GM21423 (cell line): ENCODE measurements around the gene TAAR1.

ENCODE experiments used
- ATAC-seq: cut with Tn5 transposase; IDR thresholded peaks from one replicate; pipeline ENCODE4 v1.9.1; 2021; ENCODE audit warnings: mild to moderate bottlenecking, moderate library complexity; ENCODE audit not compliant: unreplicated experiment

Gene TAAR1

GRCh38 chr6:132596201-132596600 lies 62.8 kb downstream of the TAAR1 start:
- no peak for ATAC-seq
